Measurements from ENCODE around the gene EEPD1.

EEPD1 gene

GRCh38 chr7:36348256-36348655, 195.2 kb downstream of the EEPD1 start (continued):
- TF ChIP-seq ZNF518A (tag by site-specific recombination; conservative IDR thresholded peaks at IDR 0.05; ENCODE audit: low read depth) (no peak), ZNF837 (tag by site-specific recombination; IDR thresholded peaks at IDR 0.05) (no peak), ZNF138 (tag by site-specific recombination; IDR thresholded peaks at IDR 0.05; ENCODE audit: borderline replicate concordance) (no peak), ZNF366 (tag by site-specific recombination; conservative IDR thresholded peaks at IDR 0.05) (no peak), KLF8 (tag by site-specific recombination; IDR thresholded peaks at IDR 0.05) (no peak), TCF7L2 (IDR thresholded peaks at IDR 0.05; ENCODE audit: borderline replicate concordance, low read depth, low read length) (no peak), ZNF155 (tag by site-specific recombination; IDR thresholded peaks at IDR 0.05) (no peak), ZNF398 (tag by site-specific recombination; IDR thresholded peaks at IDR 0.05) (no peak)

- Histone ChIP-seq H3K4me1 (ENCODE audit: control insufficient read depth, insufficient read depth, low read length) (no peaks in the 10 kb centered on the region; the same call in none of the 2 replicates), H3K9me3 (ENCODE audit: control insufficient read depth, insufficient read depth, low read depth, low read length) (no peaks in the 10 kb centered on the region), H3K4me3 (ENCODE audit: low read depth, low read length) (no peak overlapping the region), H3K27ac (ENCODE audit: extremely low read depth, low read depth, low read length) (no peak overlapping the region), H3K36me3 (ENCODE audit: control insufficient read depth in 2 of 2, insufficient read depth in 1 of 2, low read length in 2 of 2) (no peaks in the 10 kb centered on the region)
- ChIA-PET POLR2A (interaction anchor here (0.9 to 1.1 kb wide), 2 partner anchors 9 to 41 kb away, joined by 3 to 4 read pairs; partner anchors contain the start of gene ANLN), CTCF (interaction anchor here (0.7 to 1.2 kb wide), 2 partner anchors 9 to 18 kb away, joined by 8 to 10 read pairs; a partner anchor contains a TSS)
- no peak for TF ChIP-seq ZNF658 (tag by site-specific recombination; IDR thresholded peaks at IDR 0.05)
- TF ChIP-seq ZNF292 (tag by site-specific recombination; IDR thresholded peaks at IDR 0.05; ENCODE audit: borderline replicate concordance, low read depth): no peak
- TF ChIP-seq ZNF391 (tag by site-specific recombination; IDR thresholded peaks at IDR 0.05; ENCODE audit: borderline replicate concordance, low read depth): no peak
- no peak for TF ChIP-seq AEBP2 (tag by site-specific recombination; IDR thresholded peaks at IDR 0.05; ENCODE audit: borderline replicate concordance)
- no peak for TF ChIP-seq ZNF580 (tag by site-specific recombination; IDR thresholded peaks at IDR 0.05)
Measured at GRCh38 chr7:36348771-36349170, 195.7 kb downstream of the EEPD1 start.

- POLR2A ChIA-PET: interaction anchor here (0.7 kb wide), 1 partner anchor 970 kb away, joined by 5 read pairs; no protein-coding TSS in a partner anchor
- Histone ChIP-seq H3K27ac (ENCODE audit: extremely low read depth, low read depth, low read length) (no peak overlapping the region), H3K9me3 (ENCODE audit: control insufficient read depth, insufficient read depth, low read depth, low read length) (no peaks in the 10 kb centered on the region), H3K36me3 (ENCODE audit: control insufficient read depth in 2 of 2, insufficient read depth in 1 of 2, low read length in 2 of 2) (no peaks in the 10 kb centered on the region), H3K4me3 (ENCODE audit: low read depth, low read length) (no peak overlapping the region), H3K4me1 (ENCODE audit: control insufficient read depth, insufficient read depth, low read length) (no peaks in the 10 kb centered on the region; the same call in none of the 2 replicates)
- CTCF ChIA-PET: no interaction called here
- TF ChIP-seq ZNF488 (tag by site-specific recombination; IDR thresholded peaks at IDR 0.05): no peak
- no peak for TF ChIP-seq ZNF621 (tag by site-specific recombination; IDR thresholded peaks at IDR 0.05)
- no peak for TF ChIP-seq ZNF10 (tag by site-specific recombination; IDR thresholded peaks at IDR 0.05)
- no peak for TF ChIP-seq TCF7L2 (IDR thresholded peaks at IDR 0.05; ENCODE audit: borderline replicate concordance, low read depth, low read length)
- TF ChIP-seq PRDM10 (tag by site-specific recombination; IDR thresholded peaks at IDR 0.05): no peak
- TF ChIP-seq KLF7 (tag by site-specific recombination; IDR thresholded peaks at IDR 0.05; ENCODE audit: borderline replicate concordance): no peak
- TF ChIP-seq ZNF501 (tag by site-specific recombination; IDR thresholded peaks at IDR 0.05): no peak
- TF ChIP-seq HOXC10 (CRISPR knock-in tag; IDR thresholded peaks at IDR 0.05): no peak
Measured at GRCh38 chr7:36349626-36350025, 196.6 kb downstream of the EEPD1 start.
